Epithelial cell of esophagus (primary cell): ENCODE data around the gene SMURF2.

Experiments used
- DNase-seq: peaks from one replicate; pipeline ENCODE4 v3.0.0; 2010; ENCODE audit warnings: low read depth
- H3K4me3 ChIP-seq: 2 replicates; pipeline ENCODE4 v1.5.1; 2011; ENCODE audit warnings: mild to moderate bottlenecking, low read length, control low read depth
- CTCF ChIP-seq: IDR thresholded peaks from 2 replicates; pipeline ENCODE4 v1.5.1; 2011; ENCODE audit warnings: low read depth, mild to moderate bottlenecking, low read length, control low read depth, inconsistent platforms; ENCODE audit not compliant: insufficient read depth; ENCODE audit errors: missing control alignments

SMURF2 gene

GRCh38 chr17:64498308-64499203, 163.6 kb downstream of the SMURF2 start:
- TF ChIP-seq CTCF = no peak
- peak; percentile 12 for DNase-seq
- no peak overlapping the region for H3K4me3 ChIP-seq

GRCh38 chr17:64497565-64498035, 164.5 kb downstream of the SMURF2 start:
- TF ChIP-seq CTCF = no peak
- peak overlapping the region; percentile 89 for H3K4me3 ChIP-seq

GRCh38 chr17:64496786-64497564, 165.1 kb downstream of the SMURF2 start, which contains the start of gene POLG2:
TSS of gene POLG2 (minus strand) at chr17:64497054. CDS start at chr17:64496968, 86 bp downstream.
- DNase-seq = peak; percentile 96
- peak; percentile 67 for TF ChIP-seq CTCF
- H3K4me3 ChIP-seq = peak within 1 kb of the TSS; percentile 89

More at GRCh38 chr17:64497565-64498035, 164.5 kb downstream of the SMURF2 start:
- no peak for DNase-seq

- H3K4me3 ChIP-seq = peak overlapping the region; percentile 89
- TF ChIP-seq CTCF = no peak
- peak; percentile 20 for DNase-seq
Measured at GRCh38 chr17:64496348-64496785, 165.7 kb downstream of the SMURF2 start.
